ENCODE measurements around the gene PARVB. TPM values are rescaled to one million over a fixed set of nuclear protein-coding genes. Genes with fewer than 3 reads are reported as not detected.

PARVB gene
- total RNA-seq, 1 experiment from 2014 or later, result 72.8 TPM

DNA sequence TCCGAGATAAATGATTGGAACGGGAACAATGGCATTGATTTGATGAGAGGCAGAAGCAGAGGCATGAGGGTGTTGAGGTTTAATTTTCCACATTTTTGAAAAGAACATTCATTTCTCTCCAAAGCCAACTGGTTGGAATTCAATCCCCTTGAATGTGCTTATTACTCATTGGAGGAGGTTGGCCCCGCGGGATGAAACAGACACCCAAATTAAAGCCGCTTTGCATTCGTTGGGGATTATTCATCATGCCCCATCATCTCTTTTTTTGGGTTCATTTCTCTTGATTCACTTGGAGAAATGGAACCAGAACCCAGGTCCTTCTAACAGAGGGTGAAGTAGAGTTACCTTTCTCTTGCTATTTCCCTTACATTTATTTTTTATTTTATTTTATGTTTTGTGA lies 109.1 kb downstream of the PARVB start:
- no peak for DNase-seq (ENCODE audit: low read depth)

DNA sequence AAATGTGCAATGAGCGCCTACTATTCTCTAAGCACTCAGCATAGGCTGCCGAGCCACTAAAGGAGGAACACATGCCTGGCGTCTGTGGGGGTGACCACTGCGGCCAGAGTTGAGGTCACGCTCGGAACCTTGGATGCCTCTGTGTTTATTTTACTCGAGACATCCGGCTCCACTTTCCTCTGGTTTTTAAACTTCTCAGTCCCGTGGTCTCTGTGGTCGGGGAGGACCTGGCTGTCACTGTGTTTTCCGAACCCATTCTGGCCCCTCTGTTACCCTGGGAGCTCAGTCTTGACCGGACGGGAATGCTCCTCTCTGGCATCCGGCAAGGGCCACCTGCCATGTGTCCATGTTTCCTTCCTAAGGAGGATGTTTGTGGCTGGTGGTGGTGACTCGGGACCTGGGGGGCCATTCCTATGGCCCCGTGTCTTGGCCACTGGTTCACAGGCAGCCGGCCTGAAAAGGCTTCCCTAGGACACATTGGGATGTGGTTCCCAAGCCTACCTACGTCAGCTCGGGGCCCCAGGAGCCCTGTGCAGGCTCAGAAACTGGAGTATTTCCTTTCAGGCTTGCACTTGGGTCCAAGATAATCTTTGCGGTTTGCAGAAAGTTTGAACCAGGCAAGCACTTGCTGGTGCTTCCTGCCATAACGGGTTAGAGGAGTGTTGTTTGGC lies 109.9 kb downstream of the PARVB start:
- no peak for DNase-seq (ENCODE audit: low read depth)

DNA sequence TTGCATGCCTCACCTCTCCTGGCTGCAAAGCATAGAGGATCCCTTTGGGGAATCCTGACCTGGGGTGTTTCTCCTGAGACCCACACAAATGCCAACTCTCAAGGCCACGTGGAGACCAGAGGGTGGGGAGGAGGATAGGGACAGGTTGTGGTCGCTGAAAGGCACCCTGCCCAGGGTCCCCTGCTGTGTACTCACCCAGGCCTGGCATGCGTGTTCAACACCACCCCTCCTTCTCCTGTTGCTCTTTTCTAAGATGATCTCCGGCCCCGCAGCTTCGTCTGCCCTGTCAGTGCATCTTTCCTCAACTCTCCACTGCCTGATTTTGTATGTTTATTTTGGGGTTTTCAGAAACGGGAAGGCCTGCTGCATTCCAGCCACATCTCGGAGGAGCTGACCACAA lies 112.0 kb downstream of the PARVB start:
- no peak for DNase-seq (ENCODE audit: low read depth)

DNA sequence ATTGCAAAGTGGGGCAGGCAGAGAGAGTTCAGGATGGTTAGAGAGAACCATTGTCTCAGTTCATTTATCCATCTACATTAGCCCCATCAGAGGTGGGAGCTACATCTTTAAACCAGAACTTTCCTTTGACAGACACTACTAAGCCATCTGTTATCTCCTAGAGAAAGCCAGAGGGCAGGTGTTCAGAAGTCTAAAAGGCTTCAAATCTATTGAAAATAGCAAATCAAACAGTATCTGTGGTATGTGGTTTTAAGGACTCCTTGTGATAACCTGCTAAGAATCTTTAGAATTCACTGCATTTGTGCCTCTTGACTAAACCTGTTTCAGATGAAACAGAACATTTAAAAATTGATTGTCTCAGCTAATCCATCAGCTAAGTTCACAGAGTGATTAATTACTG lies 112.7 kb downstream of the PARVB start:
- no peak for DNase-seq (ENCODE audit: low read depth)

DNA sequence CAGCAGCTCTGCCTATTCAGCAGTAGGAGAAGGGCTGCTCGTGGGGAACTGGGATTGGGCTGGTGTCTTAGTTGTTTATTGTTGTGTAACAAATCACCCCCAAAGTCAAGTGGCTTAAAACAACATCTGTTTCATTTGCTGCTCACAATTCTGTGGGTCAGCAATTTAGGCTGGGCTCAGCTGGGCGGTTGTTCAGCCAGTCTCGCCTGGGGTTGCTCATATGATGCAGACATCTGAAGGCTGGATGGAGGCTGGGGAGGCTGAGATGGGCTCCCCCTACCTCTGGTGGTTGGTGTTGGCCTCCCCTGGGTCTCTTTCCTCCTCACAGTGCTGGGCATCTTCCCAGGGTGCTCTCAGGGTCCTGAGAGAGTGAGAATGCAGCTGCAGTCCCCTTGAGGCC lies 113.3 kb downstream of the PARVB start:
- DNase-seq (ENCODE audit: low read depth), result no peak

DNA sequence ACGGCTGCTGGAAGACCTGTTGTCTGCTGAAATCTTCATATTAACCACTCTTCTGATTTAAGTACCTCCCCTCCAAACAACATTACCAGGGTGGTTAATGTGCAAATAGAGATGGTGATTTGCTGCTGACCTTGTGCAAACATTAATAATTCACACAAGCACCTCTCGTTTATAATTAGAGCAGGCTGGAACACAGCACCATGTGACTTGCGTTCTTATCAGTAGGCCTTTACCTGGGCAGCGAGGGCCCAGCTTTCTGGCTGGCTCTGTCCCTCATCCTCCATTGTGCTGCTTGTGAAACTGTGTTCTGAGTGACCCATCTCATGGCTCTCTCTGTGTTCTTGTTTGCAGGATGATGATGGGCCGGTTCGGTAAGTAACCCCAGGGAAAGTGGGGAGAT lies 115.7 kb downstream of the PARVB start:
- DNase-seq (ENCODE audit: low read depth), result no peak

DNA sequence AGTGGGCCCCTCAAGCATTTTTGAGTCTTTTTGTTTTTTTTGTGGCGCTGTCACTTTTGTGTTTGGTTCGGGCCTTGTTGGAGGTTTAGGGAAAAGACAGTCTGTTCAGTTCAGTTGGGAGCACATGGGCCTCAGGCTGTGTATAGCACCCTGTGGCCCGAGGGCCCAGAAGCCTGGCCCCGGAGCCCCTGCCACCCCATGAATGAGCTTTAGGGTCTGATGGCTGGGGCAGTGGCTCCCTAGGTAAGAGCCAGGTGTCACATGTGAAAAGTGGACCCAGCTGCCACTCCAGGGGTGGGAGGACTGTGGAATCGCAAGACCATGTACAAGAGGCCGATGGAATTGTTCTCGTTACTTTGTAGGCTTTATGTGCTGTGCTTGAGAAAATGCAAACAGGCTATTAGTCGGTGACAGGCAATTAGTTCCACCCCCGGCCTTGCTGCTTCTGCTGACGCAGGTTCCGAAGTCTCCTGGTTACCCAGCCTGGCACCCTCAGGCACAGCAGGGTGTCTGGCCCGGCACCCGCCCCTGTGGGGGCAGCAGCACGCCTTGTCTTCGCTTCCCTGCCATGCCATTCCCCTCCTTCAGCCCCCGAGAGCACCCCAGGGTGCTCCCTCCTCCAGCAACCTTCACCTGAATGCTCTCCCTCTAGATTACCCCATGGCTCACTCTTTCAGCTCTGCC lies 118.5 kb downstream of the PARVB start:
- no peak for DNase-seq (ENCODE audit: low read depth)

DNA sequence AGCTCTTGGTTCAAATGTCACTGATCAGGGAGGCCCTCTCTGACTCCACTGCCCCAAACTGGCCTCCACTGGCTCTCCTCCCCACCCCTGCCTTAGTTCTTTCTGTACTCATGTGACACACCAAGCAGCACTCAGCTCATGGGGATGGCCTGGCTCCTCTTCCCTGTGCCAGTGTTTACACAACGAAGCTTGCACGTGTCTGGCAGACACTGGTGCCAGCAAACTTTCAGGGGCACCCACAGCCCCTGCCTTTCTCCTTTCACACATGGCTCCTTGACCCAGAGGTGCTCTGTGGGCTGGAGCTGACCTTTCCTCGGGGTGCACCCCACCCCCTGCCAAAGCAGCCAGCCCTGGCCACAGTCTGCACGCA lies 119.0 kb downstream of the PARVB start:
- DNase-seq (ENCODE audit: low read depth), result no peak

DNA sequence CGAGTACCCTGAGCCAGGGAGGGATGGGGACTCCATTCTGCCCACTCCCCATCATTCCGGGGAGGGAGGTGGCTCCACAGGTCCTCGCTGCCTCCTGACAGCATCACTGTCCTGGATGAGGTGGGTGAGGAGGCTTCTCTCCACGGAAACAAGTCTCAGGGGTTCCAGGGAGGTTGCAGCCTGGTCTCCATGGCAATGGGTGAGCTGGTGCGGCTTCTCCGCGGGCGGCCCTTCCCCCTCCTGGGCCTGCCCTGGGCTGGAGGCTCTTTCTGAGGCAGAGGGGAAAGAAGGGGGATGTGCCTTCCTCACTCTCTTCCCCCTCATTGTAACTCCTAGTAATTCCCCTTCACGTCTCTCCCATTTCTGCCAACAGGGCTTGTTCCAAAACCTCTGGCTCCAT lies 119.5 kb downstream of the PARVB start:
- DNase-seq (ENCODE audit: low read depth), result no peak

DNA sequence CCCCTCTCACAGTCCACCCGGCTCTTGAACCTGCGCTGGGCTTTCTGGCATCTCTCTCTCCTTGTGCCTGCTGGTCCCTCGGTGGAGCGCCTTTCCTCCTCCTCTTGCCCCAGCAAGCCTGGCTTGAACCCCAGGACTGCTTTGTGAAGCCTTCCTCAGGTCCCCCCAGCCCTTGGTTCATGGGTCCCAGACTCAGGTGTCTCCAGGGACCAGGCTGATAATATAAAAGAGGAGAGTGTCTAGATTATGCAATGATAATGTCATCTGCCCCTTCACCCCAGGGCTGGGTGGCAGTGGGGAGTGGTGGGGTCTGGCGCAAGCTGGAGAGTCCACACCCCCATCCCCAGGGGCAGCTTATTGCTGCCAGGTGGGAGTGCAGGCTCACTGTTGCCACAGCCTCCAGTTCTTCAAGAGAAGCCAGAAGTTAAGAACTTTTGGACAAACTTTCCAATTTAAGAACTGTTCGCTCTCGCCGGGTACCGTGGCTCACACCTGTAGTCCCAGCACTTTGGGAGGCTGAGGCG lies 120.0 kb downstream of the PARVB start:
- no peak for DNase-seq (ENCODE audit: low read depth)

DNA sequence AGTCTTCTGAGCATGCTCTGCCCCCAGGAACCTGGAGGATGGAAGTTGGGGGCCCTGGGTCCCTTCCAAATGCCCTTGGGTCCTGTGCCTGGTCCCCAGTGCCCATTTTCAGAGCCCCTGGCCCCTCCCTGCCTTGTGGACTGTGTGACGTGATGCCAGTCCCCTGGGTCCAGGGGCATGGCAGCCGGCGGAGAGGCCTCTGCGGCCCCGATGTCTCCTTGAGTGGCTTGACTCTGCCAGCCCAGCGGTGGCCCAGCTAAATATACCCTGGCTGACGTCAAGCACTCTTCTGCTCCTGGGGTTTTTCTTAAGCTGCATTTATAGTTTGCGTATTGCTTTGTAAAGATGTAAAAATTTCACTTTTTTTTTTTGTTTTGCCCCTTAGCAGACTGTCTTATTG lies 121.4 kb downstream of the PARVB start:
- DNase-seq (ENCODE audit: low read depth), result no peak

DNA sequence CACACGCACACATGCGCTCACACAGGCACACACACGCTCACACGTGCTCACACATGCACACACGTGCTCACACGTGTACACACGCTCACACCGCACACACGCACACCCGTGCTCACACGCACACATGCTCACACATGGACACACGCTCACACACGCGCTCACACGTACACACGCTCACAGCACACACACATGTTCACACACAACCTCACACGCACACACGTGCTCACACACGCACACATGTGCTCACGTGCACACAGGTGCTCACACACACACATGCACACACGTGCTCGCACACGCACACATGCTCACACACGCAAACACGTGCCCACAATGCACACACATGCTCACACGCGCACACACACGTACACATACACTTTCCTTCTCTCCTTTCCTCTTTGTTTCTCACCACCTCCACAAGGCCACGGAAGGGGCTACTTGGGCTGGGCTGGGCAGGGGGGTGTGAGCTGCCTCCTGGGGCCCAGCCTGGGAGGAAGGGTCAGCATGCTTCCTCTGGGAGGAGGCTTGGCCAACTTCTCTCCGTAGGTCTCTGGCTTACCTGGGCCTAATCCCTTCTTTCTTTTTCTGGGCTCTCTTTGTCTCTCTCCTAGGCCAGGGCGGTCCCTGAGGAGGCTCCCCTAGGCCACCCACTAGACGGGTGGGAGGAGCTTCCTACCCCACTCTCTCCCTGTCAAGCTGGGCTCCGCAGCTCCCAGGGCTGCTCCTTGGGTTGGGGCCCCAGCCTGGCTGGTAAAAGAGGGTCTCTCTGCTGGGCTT lies 122.2 kb downstream of the PARVB start:
- DNase-seq (ENCODE audit: low read depth), result no peak

DNA sequence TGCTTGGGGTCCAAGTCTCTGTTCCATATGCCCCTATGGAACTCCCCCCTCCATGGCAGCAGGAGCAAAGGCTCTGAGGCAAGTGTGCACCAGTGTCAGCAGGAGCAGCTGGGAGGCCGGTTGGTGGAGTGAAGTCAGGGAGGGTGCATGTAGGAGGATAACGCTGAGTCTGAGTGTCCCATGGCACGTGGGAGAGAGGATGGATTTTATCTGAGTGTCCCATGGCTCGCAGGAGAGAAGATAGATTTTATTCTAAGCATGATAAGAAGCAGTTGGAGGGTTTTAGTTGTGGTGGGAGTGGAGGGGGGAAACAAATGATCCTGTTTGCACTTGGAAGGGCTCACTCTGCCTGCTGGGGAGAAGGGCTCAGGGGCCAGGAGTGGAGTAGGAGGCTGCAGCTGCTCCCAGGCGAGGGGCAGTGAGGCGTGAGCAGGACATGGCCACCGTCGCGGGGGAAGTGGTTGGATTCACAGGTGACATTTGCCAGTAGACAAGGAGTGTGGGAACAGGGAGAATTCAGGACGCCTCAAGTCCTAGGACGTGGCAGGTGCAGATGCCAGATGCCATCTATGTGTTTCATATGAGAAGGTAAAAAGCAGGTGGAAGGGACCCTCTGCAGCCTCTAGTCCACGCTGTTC lies 123.0 kb downstream of the PARVB start:
- DNase-seq (ENCODE audit: low read depth), result no peak

DNA sequence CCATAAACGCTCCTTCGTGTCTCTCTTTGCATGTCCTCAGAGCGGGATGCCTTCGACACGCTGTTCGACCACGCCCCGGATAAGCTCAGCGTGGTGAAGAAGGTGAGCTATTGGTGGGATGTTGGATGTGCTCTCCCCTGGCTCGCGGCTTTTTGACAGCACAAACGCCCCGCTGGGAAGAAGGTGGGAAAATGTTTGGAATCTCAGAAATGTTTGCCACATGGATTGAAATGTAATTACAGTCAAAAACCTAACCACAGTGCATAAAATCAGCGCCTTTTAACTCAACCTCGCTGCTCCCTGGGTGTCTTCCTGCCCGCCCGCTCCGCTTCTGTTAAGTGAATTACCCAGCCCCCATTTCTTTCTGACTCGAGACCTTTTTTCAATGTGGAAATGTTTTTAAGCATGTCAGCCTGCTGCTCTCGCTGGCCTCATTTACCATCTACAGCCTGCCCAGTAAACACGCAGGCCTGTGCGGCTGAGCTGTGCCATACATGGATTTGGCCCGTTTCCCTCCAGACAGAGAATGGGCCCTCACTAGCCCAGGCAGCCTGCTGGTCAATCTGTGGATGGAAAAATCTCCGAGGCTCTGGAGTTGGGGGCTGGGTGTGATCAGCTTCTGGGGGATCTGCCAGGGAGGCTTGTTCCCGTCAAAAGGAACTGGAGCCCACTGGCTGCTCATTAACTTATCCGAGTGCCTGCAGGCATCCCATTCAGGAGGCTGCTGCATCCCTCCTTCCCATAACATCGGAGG lies 123.9 kb downstream of the PARVB start:
- DNase-seq (ENCODE audit: low read depth), result no peak

DNA sequence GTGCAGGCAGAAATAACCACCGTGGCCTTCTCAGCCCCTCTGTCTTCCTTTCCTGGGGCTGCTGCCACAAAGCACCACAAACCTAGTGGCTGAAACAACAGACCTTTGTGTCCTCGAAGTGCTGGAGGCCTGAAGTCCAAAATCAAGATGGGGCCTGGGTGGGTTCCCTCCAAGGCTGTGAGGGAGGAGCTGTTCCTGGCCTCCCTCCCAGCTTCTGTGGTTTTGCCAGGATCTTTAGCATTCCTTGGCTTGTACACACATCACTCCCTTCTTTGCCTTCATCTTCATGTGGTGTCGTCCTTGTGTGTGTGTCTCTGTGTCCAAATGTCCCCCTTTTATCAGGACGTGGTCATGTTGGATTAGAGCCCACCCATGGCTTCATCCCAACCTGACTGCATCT lies 127.6 kb downstream of the PARVB start:
- peak; percentile 88 for DNase-seq (ENCODE audit: low read depth)

DNA sequence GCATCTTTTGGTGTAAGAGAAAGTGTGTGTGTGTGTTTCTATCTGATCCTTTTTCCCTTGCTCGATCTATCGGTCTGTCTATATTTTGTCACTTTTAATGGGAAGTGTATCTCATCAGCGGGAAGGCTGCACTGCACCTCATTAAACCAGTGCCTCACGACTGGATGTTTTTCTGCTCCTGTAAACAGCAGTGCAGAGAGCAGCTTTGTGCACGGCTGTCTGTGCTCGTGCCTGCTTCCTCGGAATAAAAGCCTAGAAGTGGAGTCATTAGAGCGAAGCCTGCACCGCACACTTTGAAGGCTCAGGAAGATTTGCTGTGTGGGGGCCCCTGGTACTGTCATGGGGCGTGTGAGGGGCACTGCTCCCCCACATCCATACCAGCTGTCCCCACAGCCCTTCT lies 129.6 kb downstream of the PARVB start:
- DNase-seq (ENCODE audit: low read depth), result no peak

DNA sequence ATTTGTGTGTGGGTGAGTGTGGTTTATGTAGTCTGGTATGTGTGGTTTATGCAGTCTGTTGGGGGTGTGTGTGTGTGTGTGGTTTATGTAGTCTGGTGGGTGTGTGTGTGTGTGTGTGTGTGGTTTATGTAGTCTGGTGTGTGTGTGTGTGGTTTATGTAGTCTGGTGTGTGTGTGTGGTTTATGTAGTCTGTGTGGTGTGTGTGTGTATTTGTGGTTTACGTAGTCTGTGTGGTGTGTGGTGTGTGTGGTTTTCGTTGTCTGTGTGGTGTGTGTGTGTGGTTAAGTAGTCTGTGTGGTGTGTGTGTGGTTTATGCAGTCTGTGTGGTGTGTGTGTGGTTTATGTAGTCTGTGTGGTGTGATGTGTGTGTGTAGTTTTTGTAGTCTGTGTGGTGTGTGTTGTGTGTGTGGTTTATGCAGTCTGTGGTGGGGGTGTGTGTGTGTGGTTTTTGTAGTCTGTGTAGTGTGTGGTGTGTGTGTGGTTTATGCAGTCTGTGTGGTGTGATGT lies 130.4 kb downstream of the PARVB start:
- peak; percentile 5 for DNase-seq (ENCODE audit: low read depth)

DNA sequence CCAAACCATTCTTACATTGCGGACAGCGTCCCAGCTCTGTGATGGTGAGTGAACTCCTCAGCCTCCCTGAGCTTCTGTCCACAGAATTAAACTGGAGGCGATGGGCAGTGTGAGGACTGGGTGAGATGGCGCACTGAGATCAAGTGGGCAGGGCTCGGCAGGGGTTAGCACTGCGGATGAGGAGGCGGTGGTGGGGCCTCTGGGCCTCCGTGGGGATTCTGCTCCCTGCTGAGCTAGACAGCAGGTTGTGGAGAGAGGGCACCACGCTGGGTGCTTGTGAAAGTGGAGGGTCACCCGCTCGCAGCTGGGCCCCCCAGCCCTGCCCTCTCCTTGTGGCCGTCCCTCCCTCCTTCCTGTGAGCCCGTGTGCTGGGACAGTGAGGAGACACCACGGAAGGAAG lies 131.0 kb downstream of the PARVB start:
- DNase-seq (ENCODE audit: low read depth), result no peak

DNA sequence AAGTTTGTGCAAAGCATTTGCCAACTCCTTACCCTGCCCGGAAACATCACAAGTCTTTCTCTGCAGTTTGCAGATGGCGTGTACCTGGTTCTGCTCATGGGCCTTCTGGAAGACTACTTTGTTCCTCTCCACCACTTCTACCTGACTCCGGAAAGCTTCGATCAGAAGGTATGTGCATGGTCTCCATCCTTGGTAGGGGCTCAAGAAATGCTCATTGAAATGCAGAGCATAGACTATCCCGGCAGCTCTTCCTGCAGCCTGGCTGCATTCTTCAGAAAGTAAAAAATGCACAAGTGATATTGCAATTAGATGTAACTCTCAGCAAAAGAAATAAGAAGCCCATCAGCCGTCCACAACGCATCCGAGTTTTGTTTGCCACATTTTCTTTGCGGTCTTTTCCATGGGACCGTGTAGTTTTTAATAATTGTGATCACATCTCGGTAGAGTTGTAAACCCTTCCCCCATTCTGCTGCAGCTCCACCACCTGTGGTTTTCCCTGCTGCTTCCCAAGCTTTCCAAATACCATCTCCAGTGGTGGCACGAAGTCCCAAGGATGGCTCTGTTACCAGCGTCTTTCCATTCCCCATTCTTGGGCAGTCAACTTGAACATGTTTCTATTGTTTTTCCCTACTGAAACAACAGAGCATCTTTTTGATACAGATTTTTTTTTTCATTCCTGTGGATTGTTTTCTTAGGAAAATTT lies 134.0 kb downstream of the PARVB start:
- DNase-seq (ENCODE audit: low read depth), result no peak

DNA sequence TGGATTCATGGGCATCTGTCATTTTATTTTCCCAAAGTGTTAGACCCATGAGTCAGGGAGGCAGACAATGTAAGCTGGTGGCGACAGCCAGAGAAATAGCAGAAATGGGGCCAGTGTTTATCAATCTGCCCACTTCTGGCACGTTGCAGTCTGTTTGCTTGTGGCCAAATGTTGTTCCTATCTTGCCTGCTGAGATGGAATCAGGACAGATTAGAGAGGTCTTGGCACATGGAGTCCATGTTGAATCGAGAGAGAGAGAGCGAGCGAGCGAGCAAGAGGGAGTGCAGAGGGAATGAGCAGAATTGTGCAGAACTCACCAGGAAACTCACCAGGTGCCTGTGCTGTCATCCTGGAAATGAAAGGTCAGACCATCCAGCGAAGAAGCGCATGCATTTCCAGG lies 134.7 kb downstream of the PARVB start:
- DNase-seq (ENCODE audit: low read depth), result no peak

DNA sequence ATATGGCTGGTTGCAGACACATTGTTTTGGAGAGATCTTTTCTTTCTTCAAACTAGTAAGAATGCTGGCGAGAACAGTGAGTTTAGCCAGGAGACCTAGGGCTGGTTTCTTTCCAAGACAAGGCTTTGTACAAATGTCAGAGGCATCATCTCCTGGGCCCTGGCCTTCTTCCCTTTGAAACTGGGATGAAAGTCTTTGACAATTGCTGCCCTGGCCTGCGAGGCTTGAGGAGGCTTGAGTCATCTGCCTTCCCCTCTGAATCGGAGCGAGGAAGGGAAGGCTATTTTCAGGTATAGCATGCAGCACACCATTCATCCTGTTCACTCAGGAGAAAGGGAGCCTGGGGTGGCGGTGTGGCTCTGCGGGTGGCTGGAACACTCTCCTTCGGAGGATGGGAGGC lies 135.1 kb downstream of the PARVB start:
- DNase-seq (ENCODE audit: low read depth), result no peak

All from RPMI7951 (cell line).